CD4-positive, alpha-beta T cell treated with Interleukin-15 for 4 hours (primary cell): Measurements from ENCODE around the gene SULT1C3.

Experiments
- DNase-seq: peaks from one replicate; pipeline ENCODE4 v3.0.0-alpha.2; 2020; ENCODE audit warnings: low spot score

Gene SULT1C3

DNA sequence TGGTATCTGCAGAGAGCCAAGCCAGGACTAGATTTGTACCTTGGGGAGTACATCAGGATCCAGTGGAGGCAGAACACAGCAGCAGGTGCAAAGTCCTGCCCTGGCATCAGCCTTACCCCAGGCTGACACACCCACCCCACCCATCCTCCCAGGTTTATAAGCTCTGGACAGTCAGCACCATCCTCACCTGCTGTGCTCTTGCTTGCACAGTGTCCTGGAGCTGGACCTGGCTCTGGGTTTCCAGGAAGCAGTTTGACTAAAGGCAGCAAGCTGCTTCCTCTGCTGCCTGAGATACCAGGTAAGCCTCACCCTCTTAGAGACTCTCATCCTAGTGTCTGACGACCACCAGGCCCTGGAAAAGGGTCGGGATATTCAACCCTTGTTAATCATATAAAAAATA, at the start of gene SULT1C3:
SULT1C3 (plus strand) TSS at position 183 of the 400 bp plus-strand sequence. CDS start 7,227 bp downstream, outside the sequence.
- DNase-seq = no peak

DNA sequence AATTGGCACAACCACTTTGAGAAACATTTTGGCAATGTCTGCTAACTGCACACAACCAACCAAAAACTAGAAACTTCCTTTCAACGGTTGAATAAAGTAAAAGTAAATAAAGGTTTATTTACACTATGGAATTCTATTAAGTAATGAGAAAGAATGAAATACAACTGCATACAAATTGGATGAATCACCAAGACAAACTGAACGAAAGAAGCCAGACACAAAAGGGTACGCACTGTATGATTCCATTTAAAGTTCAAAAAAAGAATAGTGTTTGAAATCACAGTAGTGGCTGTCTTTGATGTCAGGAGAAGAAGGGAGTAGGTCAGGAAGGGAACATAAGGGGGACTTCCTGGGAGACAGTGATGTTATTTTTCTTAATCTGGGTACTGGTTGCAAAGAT, 46.5 kb upstream of the SULT1C3 start:
- DNase-seq = no peak

DNA sequence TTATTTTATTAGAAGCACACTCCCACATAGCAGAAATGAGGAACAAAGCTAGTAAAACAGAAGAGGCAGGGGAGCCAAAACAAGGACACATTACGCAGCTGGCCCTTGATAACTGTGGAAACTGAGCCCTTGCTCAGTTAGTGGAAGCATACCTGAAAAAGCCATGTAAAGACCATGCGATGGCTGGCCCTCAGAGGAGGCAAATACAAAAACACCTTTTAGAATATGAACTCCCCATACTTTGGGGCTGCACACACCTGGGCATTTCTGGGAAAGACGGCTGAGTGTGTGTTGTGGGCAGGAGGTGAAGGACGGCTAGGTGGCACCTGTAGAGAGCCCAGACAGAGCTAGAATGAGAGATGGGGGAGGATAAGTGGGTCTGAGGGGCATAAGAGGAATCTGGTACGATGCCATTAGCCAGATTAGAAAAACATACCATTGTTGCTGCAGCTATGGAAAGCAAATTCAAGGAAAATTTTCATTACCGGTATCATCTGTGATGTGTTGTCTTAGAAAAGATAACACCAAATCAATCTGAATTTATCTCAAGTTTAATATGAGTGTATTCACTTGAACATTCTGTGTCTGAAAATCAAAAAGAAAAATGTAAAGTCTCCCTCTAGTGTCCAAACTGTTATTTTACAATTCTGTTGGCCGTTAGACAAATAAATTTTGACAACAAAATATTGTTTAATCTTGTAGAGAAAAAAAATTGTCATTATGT, 45.2 kb upstream of the SULT1C3 start:
- DNase-seq = no peak

DNA sequence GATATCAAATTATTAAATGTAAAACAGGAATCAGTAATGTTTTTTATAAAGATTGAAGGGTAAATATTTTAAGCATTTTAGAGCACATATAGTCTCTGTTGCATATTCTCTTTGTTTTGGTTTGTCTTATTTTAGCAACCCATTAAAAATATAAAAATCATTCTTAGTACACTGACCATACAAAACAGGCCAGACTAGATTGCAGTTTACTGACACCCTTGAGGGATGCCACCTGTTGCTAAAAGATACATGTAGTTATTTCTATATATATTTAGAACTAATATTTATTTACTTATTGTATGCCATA, 44.7 kb upstream of the SULT1C3 start:
- DNase-seq = no peak

DNA sequence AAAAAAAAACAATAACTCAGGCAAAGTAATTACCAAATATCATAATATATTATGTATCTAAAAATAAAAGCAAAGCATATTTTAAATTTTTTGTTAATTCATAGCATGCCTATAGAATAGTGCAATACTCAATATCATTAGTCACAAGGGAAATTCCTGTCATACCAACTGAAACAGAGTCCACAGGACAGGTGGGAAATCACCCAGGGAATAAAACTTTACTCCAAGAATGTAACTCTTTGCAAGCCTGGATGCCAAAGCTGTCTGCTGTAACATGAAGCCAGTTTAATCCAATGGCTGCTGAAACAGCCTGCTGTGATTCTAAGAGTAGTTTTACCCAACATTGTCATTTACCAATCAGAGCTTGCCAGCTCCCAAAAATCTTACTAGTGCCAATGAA, 40.0 kb upstream of the SULT1C3 start:
- DNase-seq = no peak

DNA sequence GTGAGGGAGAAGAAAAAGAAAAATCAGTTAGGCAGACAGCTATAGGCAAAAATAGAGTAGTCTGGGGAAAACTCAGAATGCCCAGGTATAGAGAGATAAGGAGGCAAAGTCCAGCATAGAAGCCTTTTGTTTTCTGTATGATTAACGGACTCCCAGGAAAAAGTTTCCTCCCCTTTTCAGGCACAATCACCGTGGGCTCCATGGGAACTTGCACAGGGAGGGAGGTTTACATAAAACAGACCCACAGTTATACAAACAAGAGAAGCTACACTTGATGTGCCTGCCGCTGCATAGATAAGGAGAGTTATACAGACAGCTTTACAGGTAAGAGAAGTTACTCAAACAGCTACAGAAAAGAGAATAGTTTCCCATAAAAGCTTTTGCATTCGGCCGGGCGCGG, 39.2 kb upstream of the SULT1C3 start:
- no peak for DNase-seq

DNA sequence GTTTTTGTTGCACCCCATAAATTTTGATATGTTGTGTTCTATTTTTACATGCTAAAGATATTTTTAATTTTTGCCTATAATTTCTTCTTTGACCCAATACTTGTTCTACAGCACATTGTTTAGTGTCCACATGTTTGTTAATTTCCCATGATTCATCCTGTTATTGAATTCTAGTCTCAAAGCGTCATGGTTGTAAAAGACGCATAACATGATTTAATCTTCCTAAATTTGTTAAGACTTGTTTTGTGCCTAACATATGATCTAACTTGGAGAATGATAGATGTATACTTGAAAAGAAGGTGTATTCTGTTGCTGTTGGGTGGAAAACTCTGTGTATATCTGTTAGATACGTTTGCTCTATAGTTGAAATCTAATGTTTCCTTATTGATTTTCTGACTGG, 27.1 kb upstream of the SULT1C3 start:
- no peak for DNase-seq

DNA sequence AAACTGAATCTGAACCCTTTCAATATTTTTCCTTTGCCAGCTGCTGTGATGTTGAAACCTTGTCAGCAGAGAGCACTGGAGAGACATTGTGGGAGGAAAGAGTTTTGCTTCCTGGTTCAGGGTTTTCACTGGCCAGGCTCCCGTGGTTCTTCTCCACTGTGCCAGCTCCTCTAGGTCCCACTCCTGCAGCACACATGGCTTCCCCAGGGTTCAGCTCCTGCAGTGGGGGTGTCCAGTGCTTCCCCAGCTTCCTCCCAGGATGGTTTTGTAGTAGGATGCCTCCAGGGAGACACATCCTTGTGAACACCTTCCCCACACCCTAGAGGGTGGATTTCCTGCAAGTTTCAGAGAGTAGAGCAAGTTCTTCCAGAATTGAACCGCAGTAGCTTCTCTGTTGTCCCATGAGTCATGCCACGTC, 24.0 kb upstream of the SULT1C3 start:
- no peak for DNase-seq

DNA sequence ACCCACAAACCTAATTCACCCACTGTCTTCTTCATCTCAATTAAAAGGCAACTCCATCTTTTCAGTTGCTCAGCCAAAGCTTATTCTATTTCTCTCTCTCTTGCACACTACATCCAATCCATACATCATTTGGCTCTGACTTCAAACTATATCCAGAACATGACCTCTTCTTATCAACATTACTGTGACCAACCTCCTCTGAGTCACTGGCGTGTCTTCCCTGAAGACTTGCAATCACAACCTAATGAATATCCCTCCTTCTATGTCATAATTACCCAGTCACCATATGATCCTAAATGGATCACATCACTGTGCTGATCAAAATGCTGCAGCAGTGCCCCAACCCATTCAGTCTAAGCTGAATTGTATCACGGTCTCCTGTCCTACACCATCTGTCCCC, 22.6 kb upstream of the SULT1C3 start:
- DNase-seq = no peak

DNA sequence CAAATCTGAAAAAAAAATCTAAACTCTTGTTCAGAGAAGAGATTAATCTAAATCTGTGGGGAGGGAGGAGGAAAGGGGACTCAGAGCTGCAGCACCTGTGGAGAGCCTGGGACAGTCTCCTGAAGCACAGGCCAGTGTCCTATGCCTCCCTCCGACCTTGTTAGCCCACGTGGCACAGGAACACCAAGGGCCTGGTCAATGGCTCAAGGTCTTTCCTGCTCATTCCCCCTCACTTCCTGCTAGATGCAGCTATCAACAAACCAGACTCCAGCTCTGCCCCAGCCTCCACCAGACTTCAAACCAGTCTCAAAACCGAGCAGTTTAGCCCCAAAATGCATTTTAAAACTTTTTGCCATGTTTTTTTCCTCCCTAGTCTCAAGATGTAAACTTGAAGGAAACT, 20.1 kb upstream of the SULT1C3 start:
- DNase-seq = no peak

DNA sequence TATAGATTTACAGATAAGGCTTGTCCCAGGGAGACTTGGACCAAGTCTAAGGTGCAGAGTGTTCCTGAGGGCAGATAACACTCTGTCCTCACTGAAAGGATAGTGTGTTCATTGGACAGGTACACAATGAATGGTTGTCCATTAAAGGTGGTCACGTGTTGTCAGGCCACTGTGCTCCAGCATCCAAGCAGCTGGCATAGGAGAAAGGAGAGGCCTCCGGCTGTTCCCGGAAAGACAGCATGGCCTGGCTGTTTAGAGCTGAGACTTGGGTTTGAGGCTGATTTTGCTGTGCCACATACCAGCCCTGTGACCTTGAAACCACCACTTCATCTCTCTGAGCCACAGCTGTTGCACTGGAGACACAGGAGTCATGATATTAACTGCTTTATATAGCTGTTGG, 19.6 kb upstream of the SULT1C3 start:
- DNase-seq = no peak

DNA sequence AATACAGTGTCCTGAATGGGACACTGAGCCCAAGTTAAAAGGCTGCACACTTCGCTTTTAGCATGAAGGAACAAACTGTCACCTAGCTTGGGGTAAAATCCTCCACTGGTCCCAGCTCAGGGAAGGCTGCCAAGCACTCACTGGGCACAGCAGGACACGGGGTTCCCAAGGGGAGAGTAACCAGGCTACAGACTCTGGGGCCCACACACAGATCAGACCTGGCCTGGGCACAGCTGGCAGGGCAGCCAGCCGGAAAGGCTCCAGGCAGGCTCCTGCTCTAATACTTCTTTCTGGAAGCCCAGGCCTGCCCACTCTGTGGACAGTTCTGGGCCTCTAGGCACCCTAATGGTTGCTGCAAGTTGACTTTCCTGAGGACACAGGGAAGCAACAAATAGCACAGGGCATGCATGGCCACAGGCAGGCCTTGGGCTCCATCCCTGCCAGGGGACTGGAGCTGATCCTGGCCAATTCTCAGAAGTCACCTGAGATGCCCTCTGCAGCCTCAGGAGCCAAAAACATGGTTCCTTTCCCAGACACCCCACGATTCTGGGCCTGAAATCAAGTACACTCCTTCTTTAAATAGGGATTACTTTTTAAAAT, 18.7 kb upstream of the SULT1C3 start:
- no peak for DNase-seq

DNA sequence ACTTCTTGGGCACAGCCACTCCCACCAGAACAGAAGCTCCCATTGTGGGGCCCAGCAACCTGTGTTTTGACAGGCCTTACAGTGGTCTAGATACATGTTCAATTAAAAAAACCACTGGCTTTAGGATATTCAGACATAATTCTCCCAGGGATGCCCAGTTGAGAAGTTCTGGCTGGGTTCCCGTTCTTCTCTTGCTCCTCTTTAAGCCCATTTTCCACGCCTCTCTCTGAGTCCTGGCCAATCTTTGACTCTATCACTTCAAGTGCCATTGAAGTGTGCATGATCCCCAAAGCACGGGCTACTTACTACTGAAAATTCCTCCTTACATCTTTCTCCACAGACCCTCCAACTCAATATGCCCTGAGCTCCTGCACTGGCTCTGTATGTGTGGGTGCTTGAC, 17.5 kb upstream of the SULT1C3 start:
- no peak for DNase-seq

DNA sequence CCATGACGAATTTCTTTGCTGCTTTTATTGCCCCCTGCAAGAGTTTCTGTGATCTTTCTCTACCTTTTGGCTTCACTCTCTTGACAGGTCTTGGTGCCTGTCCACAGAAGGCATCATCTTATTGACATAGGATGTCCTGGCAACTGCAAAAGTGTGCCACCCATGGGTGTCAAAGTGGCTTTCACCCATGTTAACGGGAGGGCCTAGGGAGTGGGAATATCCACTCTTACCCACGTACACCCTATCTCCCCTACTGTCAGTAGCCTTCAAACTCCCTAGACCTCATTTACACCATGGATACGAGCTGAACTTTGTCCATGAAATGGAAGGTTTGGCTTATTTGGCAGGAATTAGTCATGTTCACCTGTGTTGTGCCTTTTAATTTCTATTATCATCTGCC, 16.2 kb upstream of the SULT1C3 start:
- DNase-seq = no peak

DNA sequence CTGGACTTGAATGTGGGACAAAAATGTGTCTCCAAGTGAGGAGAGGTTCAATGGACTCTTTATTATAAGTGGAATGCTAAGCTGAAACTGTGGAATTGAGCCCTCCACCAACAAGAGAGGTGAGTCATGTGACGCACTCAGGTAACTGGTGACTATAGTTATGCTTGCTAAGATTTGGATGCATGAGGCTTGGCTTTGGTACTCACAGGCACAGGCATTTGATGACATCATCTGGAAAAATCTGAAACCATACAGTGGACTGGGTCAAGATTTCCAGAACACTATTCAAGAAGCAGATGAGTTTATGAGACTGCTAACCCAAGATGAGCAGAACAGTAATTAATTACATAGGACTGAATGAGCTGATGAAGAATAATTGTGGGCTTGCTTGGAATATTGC, 15.7 kb upstream of the SULT1C3 start:
- no peak for DNase-seq

DNA sequence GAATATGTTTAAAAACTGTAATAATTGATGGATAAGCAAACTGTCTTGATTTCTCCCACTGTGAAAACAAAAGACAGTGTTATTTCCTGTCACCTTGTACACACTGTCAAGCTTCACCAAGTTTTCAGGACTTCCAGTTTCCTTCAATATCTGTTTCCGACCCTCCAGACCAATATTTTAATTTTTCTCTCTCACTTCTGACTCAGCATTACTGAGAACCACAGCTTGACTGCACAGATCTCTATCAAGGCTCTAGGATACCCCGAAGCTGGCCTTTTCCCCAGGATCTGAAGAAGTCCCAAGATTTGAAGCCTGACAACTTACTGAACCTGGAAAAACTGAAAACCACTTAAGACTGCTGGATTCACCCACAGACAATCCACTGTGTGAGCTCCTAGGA, 13.2 kb upstream of the SULT1C3 start:
- no peak for DNase-seq

DNA sequence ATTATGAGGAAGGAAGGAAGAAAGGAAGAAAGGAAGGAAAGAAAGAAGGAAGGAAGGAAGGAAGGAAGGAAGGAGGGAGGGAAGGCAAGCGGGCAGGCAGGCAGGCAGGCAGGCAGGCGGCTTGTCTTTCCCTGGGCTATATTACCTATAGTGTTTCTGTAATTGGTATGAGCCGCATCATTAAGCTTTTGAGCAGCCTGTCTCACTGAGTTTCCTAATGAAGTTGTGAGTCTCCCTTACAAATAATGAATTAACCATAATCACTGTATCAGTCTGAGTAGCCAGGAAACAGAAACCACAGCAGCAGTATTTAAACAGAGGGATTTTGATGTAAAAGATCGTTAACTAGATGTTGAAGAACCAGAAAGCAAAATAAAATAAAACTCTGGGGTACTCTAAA, 11.8 kb upstream of the SULT1C3 start:
- DNase-seq = no peak

DNA sequence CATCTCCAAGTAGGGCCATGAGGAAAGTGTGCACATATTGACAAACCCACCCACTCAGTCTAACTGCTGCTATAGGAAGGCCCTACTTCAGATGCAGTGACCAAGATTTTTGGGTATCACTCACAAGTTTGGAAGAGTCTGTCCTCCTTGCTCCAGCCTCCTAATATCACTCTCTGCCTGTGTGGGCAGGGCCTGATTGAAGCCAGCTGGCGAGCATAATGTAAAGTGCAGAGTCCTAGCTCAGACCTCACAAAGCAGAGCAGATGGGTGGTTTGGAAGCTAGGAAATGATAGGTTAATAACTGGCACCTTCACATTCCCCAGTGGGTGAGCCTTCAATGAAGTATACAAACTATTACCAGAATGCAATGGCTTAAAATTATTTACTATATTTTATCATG, 11.2 kb upstream of the SULT1C3 start:
- DNase-seq = no peak

DNA sequence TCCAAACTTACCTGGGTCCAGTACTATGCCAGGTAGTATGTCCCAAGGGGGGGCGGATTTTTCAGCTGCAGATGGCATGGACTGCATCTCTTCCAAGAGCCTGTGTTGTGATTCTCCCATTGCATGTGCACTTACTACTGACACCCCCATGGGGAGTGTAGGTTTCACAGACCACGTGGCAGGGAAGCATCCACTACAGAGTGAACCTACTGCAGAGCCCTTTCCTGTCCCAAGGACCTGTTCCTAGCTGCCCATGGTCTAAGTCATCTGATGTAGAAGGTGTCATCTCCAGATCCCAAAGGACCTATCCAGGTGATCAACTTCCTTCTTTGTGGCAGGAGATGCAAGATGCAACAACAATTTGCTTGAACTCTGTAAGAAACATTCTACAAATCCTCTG, 9.9 kb upstream of the SULT1C3 start:
- no peak for DNase-seq

DNA sequence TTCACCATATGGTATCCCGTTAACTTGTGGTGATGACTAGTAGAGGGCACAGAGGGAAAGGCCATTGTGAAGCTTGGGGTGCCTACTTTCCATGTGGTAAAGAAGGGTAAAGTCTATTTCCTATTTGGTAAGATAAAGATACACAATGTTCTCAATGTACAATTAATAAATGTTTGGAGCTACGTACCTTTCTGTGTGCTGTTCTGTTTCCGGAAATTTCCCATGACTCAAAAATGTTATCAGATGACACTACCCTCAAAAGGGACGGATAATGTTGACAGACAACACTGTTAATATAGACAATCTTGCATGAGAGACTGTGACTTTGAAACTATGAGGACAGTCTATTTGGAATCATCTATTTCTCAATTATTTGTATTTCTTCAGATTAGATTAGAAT, 4.2 kb upstream of the SULT1C3 start:
- DNase-seq = no peak

DNA sequence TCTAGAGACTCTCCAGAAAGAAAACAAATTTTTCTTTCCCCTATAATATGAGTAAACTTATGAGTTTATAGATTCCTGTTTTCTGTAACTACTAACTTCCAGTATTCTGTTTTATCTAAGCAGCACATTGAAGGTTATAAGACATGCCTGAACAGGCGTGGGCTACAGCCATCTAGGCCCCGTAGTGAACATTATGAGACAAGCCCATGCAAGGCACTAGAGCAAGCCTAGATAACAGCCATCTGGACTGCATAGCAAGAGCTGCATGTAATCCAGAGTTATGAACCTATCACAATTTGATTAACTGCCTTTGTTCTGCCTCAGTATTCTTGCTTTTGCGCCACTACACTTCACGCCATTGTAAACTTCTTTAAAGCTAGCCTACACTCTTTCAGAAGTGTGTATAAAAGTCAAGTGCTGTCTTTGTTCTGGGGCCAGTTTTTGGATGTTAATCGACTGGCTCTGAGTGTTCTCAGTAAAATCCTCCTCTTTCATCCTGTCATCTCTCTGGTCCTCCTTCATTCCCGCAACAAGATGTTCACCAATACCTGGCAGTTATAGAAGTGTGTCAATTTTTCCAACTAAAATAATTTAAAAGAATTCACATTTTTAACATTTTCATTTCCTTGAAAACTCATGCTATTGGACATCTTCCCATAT, 3.0 kb upstream of the SULT1C3 start:
- DNase-seq = no peak

DNA sequence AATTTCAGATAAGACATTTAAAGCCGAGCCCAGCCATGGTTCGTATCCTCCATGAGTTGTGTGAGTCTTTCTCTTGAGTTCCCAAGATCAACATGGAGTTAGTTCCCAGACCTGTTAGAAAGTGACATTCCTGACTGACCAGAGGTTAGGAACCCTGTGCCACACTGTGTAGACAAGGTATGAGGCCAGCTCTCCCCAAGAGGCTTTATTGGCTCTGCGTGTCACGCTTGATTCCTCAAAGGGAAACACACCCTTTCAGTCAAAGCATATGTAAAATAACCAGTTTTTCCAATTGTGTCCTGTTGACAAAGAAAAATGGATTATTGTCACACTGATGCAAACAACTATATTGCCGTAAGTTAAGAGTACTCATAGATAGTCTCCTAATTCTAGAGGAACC, 1.2 kb downstream of the SULT1C3 start:
- DNase-seq = no peak

DNA sequence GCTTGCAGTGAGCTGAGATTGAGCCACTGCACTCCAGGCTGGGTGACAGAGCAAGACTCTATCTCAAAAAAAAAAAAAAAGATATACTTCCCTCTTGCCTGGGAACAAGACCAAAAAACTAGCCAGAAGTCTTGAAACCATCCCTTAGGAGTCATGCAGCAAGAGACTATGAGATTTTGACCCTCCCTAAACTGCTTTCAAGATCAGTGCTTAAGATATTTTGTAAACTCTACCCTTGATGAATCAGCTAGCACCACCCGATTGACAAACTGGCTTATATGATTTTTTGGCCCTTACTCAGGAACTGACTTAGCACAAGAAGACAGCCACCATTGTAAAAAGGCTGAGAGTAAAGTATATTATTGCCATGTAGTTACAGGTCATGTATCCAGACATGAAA, 3.8 kb downstream of the SULT1C3 start:
- no peak for DNase-seq
